ENCODE results near the gene NUMB. TPM values are rescaled to one million over a fixed set of nuclear protein-coding genes. Genes with fewer than 3 reads are reported as not detected.
"Not testable (repeated sequence)": the region's sequence is repeated elsewhere in the genome, so short reads cannot be mapped to it uniquely, and the experiment has no call there.

The NUMB gene
- total RNA-seq, 1 experiment from 2014 or later = 22.2 TPM

DNA sequence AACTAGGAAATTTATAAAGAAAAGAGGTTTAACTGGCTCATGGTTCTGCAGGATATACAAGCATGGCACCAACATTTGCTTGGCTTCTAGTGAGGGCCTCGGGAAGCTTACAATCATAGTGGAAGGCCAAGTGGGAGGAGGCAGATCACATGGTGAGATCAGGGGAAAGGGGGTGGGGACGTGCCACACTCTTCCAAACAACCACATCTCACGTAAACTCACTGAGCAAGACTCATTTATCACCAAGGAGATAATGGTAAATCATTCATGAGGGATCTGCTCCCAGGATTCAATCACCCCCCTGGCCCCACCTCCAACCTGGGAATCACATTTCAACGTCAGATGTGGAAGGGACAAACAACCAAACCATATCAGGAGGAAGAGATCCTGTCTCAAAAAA is 35.8 kb downstream of the NUMB start:
- no peak for TF ChIP-seq EZH2phosphoT487 (IDR thresholded peaks at IDR 0.05; ENCODE audit: borderline replicate concordance, low read length)
- TF ChIP-seq, protein P1, sequence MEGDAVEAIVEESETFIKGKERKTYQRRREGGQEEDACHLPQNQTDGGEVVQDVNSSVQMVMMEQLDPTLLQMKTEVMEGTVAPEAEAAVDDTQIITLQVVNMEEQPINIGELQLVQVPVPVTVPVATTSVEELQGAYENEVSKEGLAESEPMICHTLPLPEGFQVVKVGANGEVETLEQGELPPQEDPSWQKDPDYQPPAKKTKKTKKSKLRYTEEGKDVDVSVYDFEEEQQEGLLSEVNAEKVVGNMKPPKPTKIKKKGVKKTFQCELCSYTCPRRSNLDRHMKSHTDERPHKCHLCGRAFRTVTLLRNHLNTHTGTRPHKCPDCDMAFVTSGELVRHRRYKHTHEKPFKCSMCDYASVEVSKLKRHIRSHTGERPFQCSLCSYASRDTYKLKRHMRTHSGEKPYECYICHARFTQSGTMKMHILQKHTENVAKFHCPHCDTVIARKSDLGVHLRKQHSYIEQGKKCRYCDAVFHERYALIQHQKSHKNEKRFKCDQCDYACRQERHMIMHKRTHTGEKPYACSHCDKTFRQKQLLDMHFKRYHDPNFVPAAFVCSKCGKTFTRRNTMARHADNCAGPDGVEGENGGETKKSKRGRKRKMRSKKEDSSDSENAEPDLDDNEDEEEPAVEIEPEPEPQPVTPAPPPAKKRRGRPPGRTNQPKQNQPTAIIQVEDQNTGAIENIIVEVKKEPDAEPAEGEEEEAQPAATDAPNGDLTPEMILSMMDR (conservative IDR thresholded peaks at IDR 0.05; ENCODE audit: low read depth, low read length) = no peak
- TF ChIP-seq EZH2 (IDR thresholded peaks at IDR 0.05; ENCODE audit: low read length, unreplicated experiment) = no peak
- peaks cover 9% of the 10 kb centered on the region for H3K79me2 ChIP-seq (ENCODE audit: low read length)
- H3K27ac ChIP-seq (ENCODE audit: low read length) = no peak overlapping the region
- no peaks in the 10 kb centered on the region for H3K27me3 ChIP-seq (ENCODE audit: low read length)
- peaks cover 3% of the 10 kb centered on the region; the same call in 1 of the 2 replicates for H4K20me1 ChIP-seq (ENCODE audit: low read length)
- H3K4me2 ChIP-seq (ENCODE audit: low read length) = no peak overlapping the region
- intact Hi-C loops (cut with micrococcal nuclease) = no loop called here
- H3K9me2 ChIP-seq (replicated peaks; ENCODE audit: low read length) = no peaks in the 10 kb centered on the region
- H3K4me3 ChIP-seq (ENCODE audit: low read length) = no peak overlapping the region
- H3K9ac ChIP-seq (ENCODE audit: low read length) = no peak overlapping the region
- H3K9me3 ChIP-seq (ENCODE audit: low read length) = no peaks in the 10 kb centered on the region
- ChIA-PET POLR2A (ENCODE audit: unreplicated experiment) (no interaction called here), CTCF (no interaction called here)
- no TSS peak for BruUV-seq (replicated peaks)
- H3K36me3 ChIP-seq (ENCODE audit: low read depth, low read length) = 0 out of 2 replicates have a peak, but pooled peaks cover 6% of the 10 kb centered on the region
- no peak for DNase-seq
- 0 out of 2 replicates have a peak, but pooled peaks cover 4% of the 10 kb centered on the region for H3K4me1 ChIP-seq (ENCODE audit: insufficient read depth, low read length)
- no peaks in the 10 kb centered on the region for H3F3A ChIP-seq (ENCODE audit: low read length, unreplicated experiment)
- H2AFZ ChIP-seq (ENCODE audit: low read length) = no peak overlapping the region
- ATAC-seq = no peak

DNA sequence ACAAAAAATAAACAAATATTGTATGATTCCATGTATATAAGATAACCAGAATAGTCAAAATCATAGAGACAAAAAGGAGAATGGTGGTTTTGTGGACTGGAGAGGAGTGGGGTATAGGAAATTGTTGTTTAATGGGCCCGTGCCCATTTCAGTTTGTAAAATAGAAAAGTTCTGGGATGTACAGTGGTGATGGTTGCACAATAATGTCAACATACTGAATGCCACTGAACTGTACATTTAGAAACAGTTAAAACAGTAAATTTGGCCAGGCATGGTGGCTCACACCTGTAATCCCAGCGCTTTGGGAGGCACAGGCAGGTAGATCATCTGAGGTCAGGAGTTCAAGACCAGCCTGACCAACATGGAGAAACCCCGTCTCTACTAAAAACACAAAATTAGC is 40.1 kb downstream of the NUMB start:
- Histone ChIP-seq H3K4me2 (ENCODE audit: low read length) (no peak overlapping the region), H4K20me1 (ENCODE audit: low read length) (no peaks in the 10 kb centered on the region), H3K4me3 (ENCODE audit: low read length) (no peak overlapping the region), H3K27me3 (ENCODE audit: low read length) (no peaks in the 10 kb centered on the region), H3K9ac (ENCODE audit: low read length) (no peak overlapping the region), H3K36me3 (ENCODE audit: low read depth, low read length) (0 out of 2 replicates have a peak, but pooled peaks cover 9% of the 10 kb centered on the region), H3K79me2 (ENCODE audit: low read length) (0 out of 2 replicates have a peak, but pooled peaks cover 4% of the 10 kb centered on the region), H3F3A (ENCODE audit: low read length, unreplicated experiment) (no peaks in the 10 kb centered on the region), H3K9me3 (ENCODE audit: low read length) (no peaks in the 10 kb centered on the region), H3K27ac (ENCODE audit: low read length) (no peak overlapping the region), H3K4me1 (ENCODE audit: insufficient read depth, low read length) (no peaks in the 10 kb centered on the region), H2AFZ (ENCODE audit: low read length) (no peak overlapping the region), H3K9me2 (replicated peaks; ENCODE audit: low read length) (no peaks in the 10 kb centered on the region)
- no TSS peak for BruUV-seq (replicated peaks)
- DNase-seq (no peak), ATAC-seq (no peak)
- CTCF ChIA-PET = no interaction called here
- intact Hi-C loops (cut with micrococcal nuclease) = no loop called here
- POLR2A ChIA-PET (ENCODE audit: unreplicated experiment) = no interaction called here
- TF ChIP-seq EZH2 (IDR thresholded peaks at IDR 0.05; ENCODE audit: low read length, unreplicated experiment) (no peak), EZH2phosphoT487 (IDR thresholded peaks at IDR 0.05; ENCODE audit: borderline replicate concordance, low read length) (no peak)
- TF ChIP-seq, protein P1 (conservative IDR thresholded peaks at IDR 0.05; ENCODE audit: low read depth, low read length) = no peak

DNA sequence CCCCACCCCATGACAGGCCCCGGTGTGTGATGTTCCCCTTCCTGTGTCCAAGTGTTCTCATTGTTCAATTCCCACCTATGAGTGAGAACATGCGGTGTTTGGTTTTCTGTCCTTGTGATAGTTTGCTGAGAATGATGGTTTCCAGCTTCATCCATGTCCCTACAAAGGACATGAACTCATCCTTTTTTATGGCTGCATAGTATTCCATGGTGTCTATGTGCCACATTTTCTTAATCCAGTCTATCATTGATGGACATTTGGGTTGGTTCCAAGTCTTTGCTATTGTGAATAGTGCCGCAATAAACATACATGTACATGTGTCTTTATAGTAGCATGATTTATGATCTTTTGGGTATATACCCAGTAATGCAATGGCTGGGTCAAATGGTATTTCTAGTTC is 52.1 kb downstream of the NUMB start:
- H4K20me1 ChIP-seq (ENCODE audit: low read length); H3K9me3 ChIP-seq (ENCODE audit: low read length); POLR2A ChIA-PET (ENCODE audit: unreplicated experiment); H2AFZ ChIP-seq (ENCODE audit: low read length); H3F3A ChIP-seq (ENCODE audit: low read length, unreplicated experiment); intact Hi-C loops (cut with micrococcal nuclease); H3K27me3 ChIP-seq (ENCODE audit: low read length); H3K4me2 ChIP-seq (ENCODE audit: low read length); H3K79me2 ChIP-seq (ENCODE audit: low read length); H3K36me3 ChIP-seq (ENCODE audit: low read depth, low read length); CTCF ChIA-PET; ATAC-seq; H3K9me2 ChIP-seq (replicated peaks; ENCODE audit: low read length); H3K4me1 ChIP-seq (ENCODE audit: insufficient read depth, low read length); H3K27ac ChIP-seq (ENCODE audit: low read length); DNase-seq; H3K4me3 ChIP-seq (ENCODE audit: low read length); H3K9ac ChIP-seq (ENCODE audit: low read length); BruUV-seq (replicated peaks): not testable (repeated sequence)
